ENCODE measurements around the gene ZCCHC17.
"Not testable (repeated sequence)": the region's sequence is repeated elsewhere in the genome, so short reads cannot be mapped to it uniquely, and the experiment has no call there.

ZCCHC17 gene

GRCh38 chr1:31296486-31297276, at the start of gene ZCCHC17, which contains the start of gene SNRNP40:
Gene ZCCHC17, plus strand, starts transcription at chr1:31297032. Its CDS starts 13,067 bp downstream, at chr1:31310099.
Gene SNRNP40, minus strand, starts transcription at chr1:31296788. Its CDS starts 37 bp downstream, at chr1:31296751.
- peak; percentile 100 for DNase-seq

GRCh38 chr1:31248276-31248675, 48.6 kb upstream of the ZCCHC17 start:
- DNase-seq, result no peak

GRCh38 chr1:31249854-31250253, 47.0 kb upstream of the ZCCHC17 start:
- DNase-seq, result no peak

GRCh38 chr1:31257213-31257612, 39.6 kb upstream of the ZCCHC17 start:
- no peak for DNase-seq

DNA sequence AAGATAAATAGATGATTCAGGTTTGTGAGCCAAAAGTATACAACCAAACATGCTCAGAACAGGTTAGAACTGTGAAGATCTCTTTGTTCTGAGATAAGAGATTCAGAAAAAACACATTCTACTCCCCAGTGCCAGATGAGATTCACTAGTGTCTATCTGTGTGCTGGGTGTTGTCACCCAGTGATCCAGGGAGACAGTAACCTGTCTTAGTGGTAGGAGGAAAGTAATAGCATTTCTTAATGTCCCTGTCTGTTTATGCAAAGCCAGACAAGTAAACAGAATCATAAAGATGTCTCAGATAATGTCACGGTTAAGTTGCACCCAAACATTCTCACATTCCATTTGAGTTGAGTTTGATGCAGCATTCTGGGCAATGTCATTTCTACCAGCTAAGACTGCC, 38.3 kb upstream of the ZCCHC17 start:
- DNase-seq, result no peak

DNA sequence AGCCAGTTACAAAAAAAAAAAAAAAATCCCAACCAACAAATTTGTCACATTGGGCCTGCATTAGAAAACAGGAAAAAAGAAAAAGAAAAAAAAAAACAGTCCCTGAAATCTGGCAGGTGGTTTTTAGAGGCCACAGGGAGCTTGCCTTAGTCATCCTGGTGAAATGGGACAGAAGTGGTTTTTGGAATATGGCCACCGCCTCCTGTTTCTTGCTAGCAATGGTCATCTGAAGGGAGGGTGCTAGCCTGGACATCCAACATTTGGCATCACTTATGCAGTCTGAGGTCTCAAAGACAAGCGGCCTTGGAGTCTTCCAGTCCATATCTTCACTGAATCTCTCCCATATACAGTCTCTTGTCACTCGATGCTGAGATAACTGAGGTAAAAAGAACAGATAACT, 37.1 kb upstream of the ZCCHC17 start:
- DNase-seq, result no peak

DNA sequence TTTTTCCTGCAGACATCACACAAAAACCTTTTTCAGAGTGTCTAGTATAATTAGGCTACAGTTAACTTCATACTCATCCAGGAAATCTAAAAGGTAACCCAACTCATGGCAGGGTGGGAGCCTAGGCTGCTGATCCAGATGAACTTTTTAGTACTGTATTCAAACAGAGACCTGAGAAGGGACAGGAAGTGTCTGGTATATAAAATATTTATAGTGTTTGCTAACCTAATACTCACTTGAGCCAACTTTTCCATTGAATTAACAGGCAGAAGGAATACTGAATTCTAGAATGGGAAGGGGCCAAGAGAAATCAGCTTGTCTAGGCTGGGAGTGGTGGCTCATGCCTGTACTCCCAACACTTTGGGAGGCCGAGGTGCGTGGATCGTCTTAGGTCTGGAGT, 34.9 kb upstream of the ZCCHC17 start:
- no peak for DNase-seq

DNA sequence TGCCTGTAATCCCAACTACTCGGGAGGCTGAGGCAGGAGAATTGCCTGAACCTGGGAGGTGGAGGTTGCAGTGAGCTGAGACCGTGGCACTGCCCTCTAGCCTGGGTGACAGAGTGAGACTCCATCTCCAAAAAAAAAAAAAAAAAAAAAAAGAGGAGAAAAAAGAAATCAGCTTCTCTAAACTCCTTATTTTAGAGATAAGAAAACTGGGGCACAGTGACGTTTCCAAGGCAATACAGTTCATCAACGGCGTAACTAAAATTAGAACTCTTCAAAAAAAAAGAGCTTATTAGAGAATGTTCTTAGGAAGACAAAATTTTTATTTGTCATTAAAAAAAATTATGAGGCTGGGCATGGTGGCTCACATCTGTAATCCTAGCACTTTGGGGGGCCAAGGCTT, 34.4 kb upstream of the ZCCHC17 start:
- not testable (repeated sequence) for DNase-seq

GRCh38 chr1:31263408-31263807, 33.4 kb upstream of the ZCCHC17 start:
- no peak for DNase-seq

DNA sequence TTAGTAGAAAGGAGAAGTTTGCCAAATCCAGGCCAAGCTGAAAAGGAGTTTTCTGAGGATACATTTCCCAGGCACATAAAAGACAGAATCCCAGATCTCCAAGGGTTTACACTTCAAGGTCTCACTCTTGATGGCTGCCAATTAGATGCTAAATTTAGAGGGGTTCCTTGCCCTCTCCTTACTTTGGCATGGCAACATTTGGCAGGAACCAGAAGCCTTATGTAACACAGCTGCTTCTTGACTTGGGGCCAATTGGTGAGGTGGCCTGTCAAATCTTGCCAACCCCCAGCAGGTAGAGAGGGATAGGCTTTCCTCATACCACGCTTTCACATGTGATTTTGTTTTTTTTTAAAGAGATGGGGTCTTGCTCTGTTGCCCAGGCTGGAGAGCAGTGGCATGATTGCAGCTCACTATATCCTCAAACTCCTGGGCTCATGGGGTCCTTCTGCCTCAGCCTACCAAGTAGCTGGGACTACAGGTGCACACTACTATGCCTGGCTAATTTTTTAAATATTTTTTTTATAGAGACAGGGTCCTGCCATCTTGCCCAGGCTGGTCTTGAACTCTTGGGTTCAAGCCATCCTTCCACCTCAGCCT, 31.9 kb upstream of the ZCCHC17 start:
- no peak for DNase-seq

- DNase-seq, result no peak
Observed at GRCh38 chr1:31266547-31266946, 30.3 kb upstream of the ZCCHC17 start.

DNA sequence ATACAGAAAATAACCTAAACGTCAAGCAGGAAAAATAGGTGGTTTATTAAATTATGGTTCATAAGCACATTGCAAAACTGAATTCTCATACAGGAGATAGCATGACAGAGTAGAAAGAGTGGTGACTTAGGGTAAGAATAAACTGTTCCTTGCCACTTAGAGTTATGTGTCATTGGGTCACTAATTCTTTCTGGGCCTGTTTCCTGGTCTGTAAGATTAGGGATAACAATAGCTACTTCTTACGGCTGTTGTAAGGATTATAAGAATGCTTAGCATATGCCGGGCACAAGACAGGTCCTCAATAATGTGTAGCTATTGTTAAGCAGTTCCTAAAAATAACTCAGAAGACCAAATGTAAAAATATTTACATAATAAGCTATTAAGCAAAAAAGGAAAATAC, 24.5 kb upstream of the ZCCHC17 start:
- DNase-seq, result no peak

- DNase-seq, result no peak
Observed at GRCh38 chr1:31273619-31274018, 23.2 kb upstream of the ZCCHC17 start.

DNA sequence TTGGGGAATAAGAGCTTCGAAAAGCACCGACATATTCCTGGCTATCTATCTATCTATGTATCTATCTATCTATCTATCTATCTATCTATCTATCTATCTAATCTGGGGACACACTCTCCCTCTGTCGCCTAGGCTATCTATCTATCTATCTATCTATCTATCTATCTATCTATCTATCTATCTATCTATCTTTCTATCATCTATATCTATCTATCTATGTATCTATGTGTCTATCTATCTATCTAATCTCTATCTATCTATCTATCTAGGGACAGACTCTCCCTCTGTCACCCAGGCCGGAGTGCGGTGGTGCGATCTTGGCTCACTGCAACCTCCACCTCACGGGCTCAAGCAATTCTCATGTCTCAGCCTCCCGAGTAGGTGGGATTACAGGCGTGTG, 14.4 kb upstream of the ZCCHC17 start:
- DNase-seq, result not testable (repeated sequence)

DNA sequence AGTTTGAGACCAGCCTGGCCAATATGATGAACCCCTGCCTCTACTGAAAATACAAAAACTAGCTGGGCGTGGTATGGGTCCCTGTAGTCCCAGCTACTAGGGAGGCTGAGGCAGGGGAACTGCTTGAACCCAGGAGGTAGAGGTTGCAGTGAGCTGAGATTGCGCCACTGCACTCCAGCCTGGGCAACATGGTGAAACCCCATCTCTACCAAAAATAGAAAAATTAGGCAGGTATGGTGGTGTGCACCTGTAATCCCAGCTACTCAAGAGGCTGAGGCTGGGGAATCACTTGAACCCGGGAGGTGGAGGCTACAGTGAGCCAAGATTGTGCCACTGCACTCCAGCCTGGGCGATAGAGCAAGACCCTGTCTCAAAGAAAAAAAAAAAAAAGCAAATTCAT, 9.0 kb upstream of the ZCCHC17 start:
- not testable (repeated sequence) for DNase-seq

DNA sequence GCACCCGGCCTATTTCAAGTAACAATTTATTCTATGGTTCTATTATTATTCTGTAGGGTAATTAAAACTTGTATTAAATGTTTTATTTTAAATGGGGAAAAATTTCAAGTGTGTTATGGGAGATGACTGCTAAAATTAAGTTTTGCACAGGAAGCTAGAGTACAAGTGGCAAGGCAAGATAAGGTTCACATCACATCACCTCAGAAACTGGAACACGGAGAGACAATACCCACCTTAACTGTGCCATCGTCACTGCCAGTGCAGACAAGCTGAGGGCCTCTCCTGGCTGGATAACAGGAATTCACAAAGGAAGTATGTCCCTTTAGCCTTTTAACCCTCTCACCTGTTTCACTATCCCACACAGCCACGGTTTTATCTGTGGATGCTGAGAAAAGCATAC, 7.8 kb upstream of the ZCCHC17 start:
- DNase-seq, result peak; percentile 57

DNA sequence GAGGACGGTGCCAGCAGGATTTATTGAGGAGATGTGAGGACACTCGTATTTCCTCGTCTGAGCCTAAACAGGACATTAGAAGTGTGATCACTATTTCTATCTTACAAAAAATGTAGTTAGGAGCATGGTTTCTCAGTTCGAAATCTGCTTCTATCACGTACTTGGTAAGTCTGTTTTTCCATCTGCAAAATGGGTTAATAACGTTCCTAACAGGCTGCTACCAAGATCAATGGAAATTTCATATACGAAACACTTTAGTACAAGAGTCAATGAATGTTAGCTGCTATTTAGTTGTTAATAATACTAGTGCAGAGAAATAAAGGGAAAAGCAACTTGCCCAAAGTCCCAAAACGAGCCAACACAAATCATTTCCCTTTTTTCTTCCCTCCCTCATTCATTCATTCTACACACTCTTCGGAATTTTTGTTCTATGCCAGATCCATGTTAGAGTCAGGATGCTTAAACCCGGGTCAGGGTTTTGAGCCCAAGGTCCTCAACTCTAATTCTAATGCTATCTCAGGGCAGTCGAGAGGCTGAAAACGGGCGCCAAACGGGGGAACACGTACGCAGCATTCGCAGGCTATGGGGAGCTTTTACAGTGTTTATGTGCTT, 852 bp upstream of the ZCCHC17 start:
- peak; percentile 11 for DNase-seq

- DNase-seq, result peak; percentile 24
Observed at GRCh38 chr1:31297277-31298247, 730 bp downstream of the ZCCHC17 start.

- DNase-seq, result no peak
Observed at GRCh38 chr1:31299365-31299764, 2.5 kb downstream of the ZCCHC17 start.

- DNase-seq, result peak; percentile 12
Observed at GRCh38 chr1:31300193-31300592, 3.4 kb downstream of the ZCCHC17 start.

GRCh38 chr1:31302709-31303441, 6.0 kb downstream of the ZCCHC17 start:
- peak; percentile 14 for DNase-seq

- no peak for DNase-seq
Observed at GRCh38 chr1:31306278-31306677, 9.4 kb downstream of the ZCCHC17 start.

Measured in hematopoietic multipotent progenitor cell treated with erythropoietin and hydrocortisone succinate and interleukin-3 and kit ligand, for 4 days (in vitro differentiated cells).